ENCODE measurements around the gene IL1RN. TPM values are rescaled to one million over a fixed set of nuclear protein-coding genes. Genes with fewer than 3 reads are reported as not detected.

IL1RN gene
- total and polyA plus RNA-seq, 2 of the 13 experiments (the other 11 are each of a cell fraction or from before 2014, with no cell fraction given): 21.2 to 101 TPM

DNA sequence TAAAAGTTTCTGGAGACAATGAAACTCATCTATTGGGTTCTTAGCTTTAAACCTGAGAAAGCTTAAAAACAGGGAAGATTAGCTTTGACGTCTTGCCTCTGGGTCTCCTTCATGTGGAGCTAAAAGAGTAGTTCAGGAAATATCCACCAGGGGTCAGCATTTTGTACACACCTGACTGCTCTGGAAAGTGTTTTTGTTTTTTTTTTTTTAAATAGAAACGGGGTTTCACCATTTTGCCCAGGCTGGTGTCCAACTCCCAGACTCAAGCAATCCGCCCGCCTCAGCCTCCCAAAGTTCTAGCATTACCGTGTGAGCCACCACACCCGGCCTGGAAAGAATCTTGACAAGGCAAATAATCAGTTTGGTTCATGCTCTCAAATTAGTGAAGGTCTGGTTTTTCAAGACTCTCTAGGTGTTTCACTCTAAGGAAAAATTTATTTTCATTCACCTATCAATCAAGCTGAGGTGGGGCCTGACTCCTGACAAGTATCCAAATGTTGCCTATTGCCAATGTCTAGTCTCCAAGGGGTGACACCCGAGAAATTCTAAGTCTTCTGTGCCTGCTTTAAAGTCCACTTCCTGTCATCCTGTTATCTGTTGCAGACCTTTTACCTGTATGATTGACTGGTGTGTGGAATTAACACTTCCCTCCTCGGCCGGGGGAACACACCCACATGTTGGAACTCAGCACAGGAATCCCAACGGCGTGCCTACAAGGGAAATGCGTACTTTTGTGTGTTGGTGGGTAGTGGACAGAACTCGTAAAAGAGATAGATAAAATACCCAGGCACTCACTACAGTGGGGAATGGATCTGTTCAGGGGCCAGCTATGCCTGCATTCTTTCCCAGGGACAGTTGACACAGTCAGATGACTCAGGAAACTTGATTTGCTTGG is 11.3 kb downstream of the IL1RN start (continued):
- TF ChIP-seq THAP9 (CRISPR knock-in tag; IDR thresholded peaks at IDR 0.05; ENCODE audit: borderline replicate concordance): no peak; the same call in 1 of the 2 replicates
- TF ChIP-seq DDIT3 (CRISPR knock-in tag; IDR thresholded peaks at IDR 0.05): no peak
- no peak for TF ChIP-seq ZSCAN31 (CRISPR knock-in tag; IDR thresholded peaks at IDR 0.05; ENCODE audit: low read depth)
- 0 out of 2 replicates have a peak, but pooled peaks have one; percentile 10 for TF ChIP-seq SIN3A (IDR thresholded peaks at IDR 0.05; ENCODE audit: borderline replicate concordance, low read depth, low read length)
- TF ChIP-seq, protein P1, sequence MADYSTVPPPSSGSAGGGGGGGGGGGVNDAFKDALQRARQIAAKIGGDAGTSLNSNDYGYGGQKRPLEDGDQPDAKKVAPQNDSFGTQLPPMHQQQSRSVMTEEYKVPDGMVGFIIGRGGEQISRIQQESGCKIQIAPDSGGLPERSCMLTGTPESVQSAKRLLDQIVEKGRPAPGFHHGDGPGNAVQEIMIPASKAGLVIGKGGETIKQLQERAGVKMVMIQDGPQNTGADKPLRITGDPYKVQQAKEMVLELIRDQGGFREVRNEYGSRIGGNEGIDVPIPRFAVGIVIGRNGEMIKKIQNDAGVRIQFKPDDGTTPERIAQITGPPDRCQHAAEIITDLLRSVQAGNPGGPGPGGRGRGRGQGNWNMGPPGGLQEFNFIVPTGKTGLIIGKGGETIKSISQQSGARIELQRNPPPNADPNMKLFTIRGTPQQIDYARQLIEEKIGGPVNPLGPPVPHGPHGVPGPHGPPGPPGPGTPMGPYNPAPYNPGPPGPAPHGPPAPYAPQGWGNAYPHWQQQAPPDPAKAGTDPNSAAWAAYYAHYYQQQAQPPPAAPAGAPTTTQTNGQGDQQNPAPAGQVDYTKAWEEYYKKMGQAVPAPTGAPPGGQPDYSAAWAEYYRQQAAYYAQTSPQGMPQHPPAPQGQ (CRISPR knock-in tag; IDR thresholded peaks at IDR 0.05; ENCODE audit: borderline replicate concordance): no peak
- TF ChIP-seq, protein P2, sequence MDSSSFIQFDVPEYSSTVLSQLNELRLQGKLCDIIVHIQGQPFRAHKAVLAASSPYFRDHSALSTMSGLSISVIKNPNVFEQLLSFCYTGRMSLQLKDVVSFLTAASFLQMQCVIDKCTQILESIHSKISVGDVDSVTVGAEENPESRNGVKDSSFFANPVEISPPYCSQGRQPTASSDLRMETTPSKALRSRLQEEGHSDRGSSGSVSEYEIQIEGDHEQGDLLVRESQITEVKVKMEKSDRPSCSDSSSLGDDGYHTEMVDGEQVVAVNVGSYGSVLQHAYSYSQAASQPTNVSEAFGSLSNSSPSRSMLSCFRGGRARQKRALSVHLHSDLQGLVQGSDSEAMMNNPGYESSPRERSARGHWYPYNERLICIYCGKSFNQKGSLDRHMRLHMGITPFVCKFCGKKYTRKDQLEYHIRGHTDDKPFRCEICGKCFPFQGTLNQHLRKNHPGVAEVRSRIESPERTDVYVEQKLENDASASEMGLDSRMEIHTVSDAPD (CRISPR knock-in tag; IDR thresholded peaks at IDR 0.05): no peak
- TF ChIP-seq ZNF34 (CRISPR knock-in tag; IDR thresholded peaks at IDR 0.05; ENCODE audit: borderline replicate concordance): no peak
- TF ChIP-seq ZNF557 (CRISPR knock-in tag; IDR thresholded peaks at IDR 0.05): no peak
- TF ChIP-seq, protein P3, sequence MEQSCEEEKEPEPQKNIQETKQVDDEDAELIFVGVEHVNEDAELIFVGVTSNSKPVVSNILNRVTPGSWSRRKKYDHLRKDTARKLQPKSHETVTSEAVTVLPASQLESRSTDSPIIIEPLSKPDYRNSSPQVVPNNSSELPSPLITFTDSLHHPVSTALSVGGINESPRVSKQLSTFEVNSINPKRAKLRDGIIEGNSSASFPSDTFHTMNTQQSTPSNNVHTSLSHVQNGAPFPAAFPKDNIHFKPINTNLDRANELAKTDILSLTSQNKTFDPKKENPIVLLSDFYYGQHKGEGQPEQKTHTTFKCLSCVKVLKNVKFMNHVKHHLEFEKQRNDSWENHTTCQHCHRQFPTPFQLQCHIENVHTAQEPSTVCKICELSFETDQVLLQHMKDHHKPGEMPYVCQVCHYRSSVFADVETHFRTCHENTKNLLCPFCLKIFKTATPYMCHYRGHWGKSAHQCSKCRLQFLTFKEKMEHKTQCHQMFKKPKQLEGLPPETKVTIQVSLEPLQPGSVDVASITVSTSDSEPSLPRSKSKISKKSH (CRISPR knock-in tag; IDR thresholded peaks at IDR 0.05; ENCODE audit: borderline replicate concordance): no peak
- no peak for TF ChIP-seq MTF2 (CRISPR knock-in tag; IDR thresholded peaks at IDR 0.05; ENCODE audit: borderline replicate concordance)
- no peak for TF ChIP-seq ZZZ3 (CRISPR knock-in tag; IDR thresholded peaks at IDR 0.05; ENCODE audit: borderline replicate concordance)
- no peak for TF ChIP-seq FOSL1 (CRISPR knock-in tag; IDR thresholded peaks at IDR 0.05; ENCODE audit: borderline replicate concordance)
- TF ChIP-seq ZNF496 (CRISPR knock-in tag; IDR thresholded peaks at IDR 0.05; ENCODE audit: insufficient replicate concordance): no peak
- no peak for TF ChIP-seq SRSF1 (optimal IDR thresholded peaks at IDR 0.05; ENCODE audit: low read depth, low read length)
- TF ChIP-seq, protein P4, sequence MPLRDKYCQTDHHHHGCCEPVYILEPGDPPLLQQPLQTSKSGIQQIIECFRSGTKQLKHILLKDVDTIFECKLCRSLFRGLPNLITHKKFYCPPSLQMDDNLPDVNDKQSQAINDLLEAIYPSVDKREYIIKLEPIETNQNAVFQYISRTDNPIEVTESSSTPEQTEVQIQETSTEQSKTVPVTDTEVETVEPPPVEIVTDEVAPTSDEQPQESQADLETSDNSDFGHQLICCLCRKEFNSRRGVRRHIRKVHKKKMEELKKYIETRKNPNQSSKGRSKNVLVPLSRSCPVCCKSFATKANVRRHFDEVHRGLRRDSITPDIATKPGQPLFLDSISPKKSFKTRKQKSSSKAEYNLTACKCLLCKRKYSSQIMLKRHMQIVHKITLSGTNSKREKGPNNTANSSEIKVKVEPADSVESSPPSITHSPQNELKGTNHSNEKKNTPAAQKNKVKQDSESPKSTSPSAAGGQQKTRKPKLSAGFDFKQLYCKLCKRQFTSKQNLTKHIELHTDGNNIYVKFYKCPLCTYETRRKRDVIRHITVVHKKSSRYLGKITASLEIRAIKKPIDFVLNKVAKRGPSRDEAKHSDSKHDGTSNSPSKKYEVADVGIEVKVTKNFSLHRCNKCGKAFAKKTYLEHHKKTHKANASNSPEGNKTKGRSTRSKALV (CRISPR knock-in tag; IDR thresholded peaks at IDR 0.05): 0 out of 2 replicates have a peak, but pooled peaks have one; percentile 30
- TF ChIP-seq ZNF263 (CRISPR knock-in tag; IDR thresholded peaks at IDR 0.05): no peak
- no peak for TF ChIP-seq YY1 (IDR thresholded peaks at IDR 0.05; ENCODE audit: insufficient read depth, insufficient replicate concordance, low read depth, low read length)
